ENCODE results near the gene DISC1. TPM values are rescaled to one million over a fixed set of nuclear protein-coding genes. Genes with fewer than 3 reads are reported as not detected.
"Not testable (repeated sequence)": the region's sequence is repeated elsewhere in the genome, so short reads cannot be mapped to it uniquely, and the experiment has no call there.

DISC1 gene
- polyA plus RNA-seq, 3 donors = 5.5 to 14.7 (median 5.8) TPM

DNA sequence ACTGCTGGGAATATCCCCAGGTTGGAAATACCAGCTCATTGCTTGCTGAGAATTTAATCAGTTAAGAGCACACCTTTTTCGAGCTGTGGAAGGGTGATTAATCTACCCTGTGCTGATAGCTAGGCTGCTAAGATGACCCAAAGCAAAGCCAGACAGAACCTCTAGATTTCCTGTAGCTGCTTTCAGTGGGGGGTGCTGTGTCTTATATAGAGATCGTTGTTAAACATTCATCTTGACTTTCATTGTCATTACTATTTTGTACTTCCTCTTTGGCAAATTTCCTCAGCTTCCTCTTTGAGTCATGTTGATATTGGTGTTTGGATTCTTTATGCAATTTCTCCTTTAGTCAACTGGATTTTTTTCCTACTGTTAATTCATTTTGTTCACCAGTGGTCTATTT is 155.3 kb downstream of the DISC1 start:
- 0% methylated on average over 1 of the region's 2 CpGs for WGBS (ENCODE audit: insufficient coverage)
- H3K4me2 ChIP-seq (replicated peaks; ENCODE audit: extremely low read depth, low read length, poor library complexity, severe bottlenecking) = peak overlapping the region; percentile 76
- H3K27me3 Mint-ChIP-seq (ENCODE audit: low read depth in 3 of 3) = no peaks in the 10 kb centered on the region
- intact Hi-C loops (cut with micrococcal nuclease) = loop anchor here in 1 of 2 donors (10.0 kb wide), 1 partner anchor 117 kb away; no protein-coding TSS in a partner anchor
- peak overlapping the region; percentile 91 to 97 (median 96) for H3K27ac Mint-ChIP-seq
- peaks cover 64 to 93% of the 10 kb centered on the region in 2 donors for H3K4me1 ChIP-seq (ENCODE audit: control insufficient read depth in 1 of 2, insufficient read depth in 2 of 2, low read length in 2 of 2)
- no peaks in the 10 kb centered on the region for H4K20me1 ChIP-seq (ENCODE audit: insufficient read depth, low read length)
- peaks cover 0 to 2% (median 0%) of the 10 kb centered on the region in 7 donors for H3K9me3 Mint-ChIP-seq
- no peaks in the 10 kb centered on the region for H3K27me3 ChIP-seq (ENCODE audit: control insufficient read depth in 2 of 2, insufficient read depth in 2 of 2, low read length in 2 of 2)
- peak overlapping the region; percentile 56 to 94 for H3K27ac ChIP-seq (ENCODE audit: low read depth in 1 of 2, low read length in 2 of 2)
- TF ChIP-seq, protein P1, sequence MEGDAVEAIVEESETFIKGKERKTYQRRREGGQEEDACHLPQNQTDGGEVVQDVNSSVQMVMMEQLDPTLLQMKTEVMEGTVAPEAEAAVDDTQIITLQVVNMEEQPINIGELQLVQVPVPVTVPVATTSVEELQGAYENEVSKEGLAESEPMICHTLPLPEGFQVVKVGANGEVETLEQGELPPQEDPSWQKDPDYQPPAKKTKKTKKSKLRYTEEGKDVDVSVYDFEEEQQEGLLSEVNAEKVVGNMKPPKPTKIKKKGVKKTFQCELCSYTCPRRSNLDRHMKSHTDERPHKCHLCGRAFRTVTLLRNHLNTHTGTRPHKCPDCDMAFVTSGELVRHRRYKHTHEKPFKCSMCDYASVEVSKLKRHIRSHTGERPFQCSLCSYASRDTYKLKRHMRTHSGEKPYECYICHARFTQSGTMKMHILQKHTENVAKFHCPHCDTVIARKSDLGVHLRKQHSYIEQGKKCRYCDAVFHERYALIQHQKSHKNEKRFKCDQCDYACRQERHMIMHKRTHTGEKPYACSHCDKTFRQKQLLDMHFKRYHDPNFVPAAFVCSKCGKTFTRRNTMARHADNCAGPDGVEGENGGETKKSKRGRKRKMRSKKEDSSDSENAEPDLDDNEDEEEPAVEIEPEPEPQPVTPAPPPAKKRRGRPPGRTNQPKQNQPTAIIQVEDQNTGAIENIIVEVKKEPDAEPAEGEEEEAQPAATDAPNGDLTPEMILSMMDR (IDR thresholded peaks at IDR 0.05) = no peak
- H3K79me2 ChIP-seq (ENCODE audit: insufficient read depth, low read length) = peaks cover 56% of the 10 kb centered on the region
- DNase-seq = peak; percentile 73 to 93 (median 85)
- peaks cover 77% of the 10 kb centered on the region for H3K4me1 Mint-ChIP-seq
- no peak overlapping the region for H2AFZ ChIP-seq (ENCODE audit: insufficient read depth, low read depth, low read length, poor library complexity, severe bottlenecking)
- no peaks in the 10 kb centered on the region for H3K36me3 ChIP-seq (replicated peaks in 1 of 2; ENCODE audit: control insufficient read depth in 1 of 2, insufficient read depth in 2 of 2, low read length in 2 of 2)
- peak overlapping the region; percentile 22 to 70 (median 50) for H3K4me3 ChIP-seq (replicated peaks in 1 of 3; ENCODE audit: low read depth in 2 of 3, low read length in 3 of 3)
- H3K36me3 Mint-ChIP-seq = peaks cover 4 to 19% of the 10 kb centered on the region in 2 donors
- peak overlapping the region; percentile 59 for H3K9ac ChIP-seq (ENCODE audit: insufficient read depth, low read length, poor library complexity, severe bottlenecking)
- H3K4me3 Mint-ChIP-seq = peak overlapping the region; percentile 31 to 81
- no peaks in the 10 kb centered on the region for H3K9me3 ChIP-seq (replicated peaks in 1 of 2; ENCODE audit: control insufficient read depth in 1 of 2, insufficient read depth in 1 of 2, low read length in 2 of 2)

DNA sequence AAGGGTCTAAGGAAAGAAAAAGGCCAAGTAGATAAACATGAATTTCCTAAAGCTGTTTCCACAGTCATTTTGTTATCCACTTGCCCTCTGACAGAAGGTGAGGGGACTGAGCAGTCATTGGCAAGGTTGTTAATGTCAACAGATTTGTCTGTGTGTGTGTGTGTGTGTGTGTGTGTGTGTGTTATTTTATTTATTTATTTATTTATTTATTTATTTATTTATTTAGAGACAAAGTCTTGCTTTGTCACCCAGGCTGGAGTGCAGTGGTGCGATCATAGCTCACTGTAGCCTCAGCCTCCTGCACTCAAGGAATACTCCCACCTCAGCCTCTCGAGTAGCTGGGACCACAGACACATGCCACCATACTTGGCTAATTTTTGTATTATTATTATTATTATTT is 158.5 kb downstream of the DISC1 start:
- H3K9ac ChIP-seq (ENCODE audit: insufficient read depth, low read length, poor library complexity, severe bottlenecking); H3K9me3 Mint-ChIP-seq; H3K4me2 ChIP-seq (replicated peaks; ENCODE audit: extremely low read depth, low read length, poor library complexity, severe bottlenecking); H3K4me3 ChIP-seq (replicated peaks in 1 of 3; ENCODE audit: low read depth in 2 of 3, low read length in 3 of 3); H2AFZ ChIP-seq (ENCODE audit: insufficient read depth, low read depth, low read length, poor library complexity, severe bottlenecking); H4K20me1 ChIP-seq (ENCODE audit: insufficient read depth, low read length); H3K36me3 ChIP-seq (replicated peaks in 1 of 2; ENCODE audit: control insufficient read depth in 1 of 2, insufficient read depth in 2 of 2, low read length in 2 of 2); DNase-seq; H3K4me3 Mint-ChIP-seq; H3K27me3 Mint-ChIP-seq (ENCODE audit: low read depth in 3 of 3); H3K27me3 ChIP-seq (ENCODE audit: control insufficient read depth in 2 of 2, insufficient read depth in 2 of 2, low read length in 2 of 2); H3K27ac ChIP-seq (ENCODE audit: low read depth in 1 of 2, low read length in 2 of 2); H3K9me3 ChIP-seq (replicated peaks in 1 of 2; ENCODE audit: control insufficient read depth in 1 of 2, insufficient read depth in 1 of 2, low read length in 2 of 2): not testable (repeated sequence)
- no CpG with 5 or more reads among the region's 2 CpGs for WGBS (ENCODE audit: insufficient coverage)
- Histone ChIP-seq H3K4me1 (ENCODE audit: control insufficient read depth in 1 of 2, insufficient read depth in 2 of 2, low read length in 2 of 2) (peaks cover 33 to 62% of the 10 kb centered on the region in 2 donors), H3K79me2 (ENCODE audit: insufficient read depth, low read length) (peaks cover 50% of the 10 kb centered on the region)
- Mint-ChIP-seq H3K36me3 (peaks cover 12 to 19% of the 10 kb centered on the region in 2 donors), H3K4me1 (peaks cover 59% of the 10 kb centered on the region), H3K27ac (peak overlapping the region in 1 of 7 donors; percentile 18)
- intact Hi-C loops (cut with micrococcal nuclease) = loop anchor here in 1 of 2 donors (10.0 kb wide), 1 partner anchor 120 kb away; no protein-coding TSS in a partner anchor

All from CD14-positive monocyte (primary cell).